ENCODE measurements around the gene C1QTNF12. TPM values are rescaled to one million over a fixed set of nuclear protein-coding genes. Genes with fewer than 3 reads are reported as not detected.
A peak's percentile ranks its signal among the peaks of the same experiment; 100 is the strongest.

Gene C1QTNF12
- total RNA-seq, 4 donors from 2014 or later: 0.79 to 3.0 (median 1.7) TPM; not detected in 1

- intact Hi-C loops (cut with DNase I): no loop called here
- peak overlapping the region in 3 of 4 donors; percentile 28 to 59 (median 48) for H3K27ac ChIP-seq
- H3K27me3 ChIP-seq: no peaks in the 10 kb centered on the region
- H3K4me3 ChIP-seq: no peak overlapping the region
- 84 to 92% methylated on average over 18 to 50 of the region's 74 CpGs for WGBS, 2 donors
- TF ChIP-seq CTCF (IDR thresholded peaks at IDR 0.05) (no peak), POLR2A (IDR thresholded peaks at IDR 0.05) (no peak)
- no peaks in the 10 kb centered on the region for H3K9me3 ChIP-seq
- H3K4me1 ChIP-seq: peaks cover 10 to 48% (median 17%) of the 10 kb centered on the region in 3 donors
- DNase-seq: no peak
- H3K36me3 ChIP-seq: peaks cover 16 to 65% (median 17%) of the 10 kb centered on the region in 3 donors
Observed at GRCh38 chr1:1216770-1217620, 29.5 kb downstream of the C1QTNF12 start.

DNA sequence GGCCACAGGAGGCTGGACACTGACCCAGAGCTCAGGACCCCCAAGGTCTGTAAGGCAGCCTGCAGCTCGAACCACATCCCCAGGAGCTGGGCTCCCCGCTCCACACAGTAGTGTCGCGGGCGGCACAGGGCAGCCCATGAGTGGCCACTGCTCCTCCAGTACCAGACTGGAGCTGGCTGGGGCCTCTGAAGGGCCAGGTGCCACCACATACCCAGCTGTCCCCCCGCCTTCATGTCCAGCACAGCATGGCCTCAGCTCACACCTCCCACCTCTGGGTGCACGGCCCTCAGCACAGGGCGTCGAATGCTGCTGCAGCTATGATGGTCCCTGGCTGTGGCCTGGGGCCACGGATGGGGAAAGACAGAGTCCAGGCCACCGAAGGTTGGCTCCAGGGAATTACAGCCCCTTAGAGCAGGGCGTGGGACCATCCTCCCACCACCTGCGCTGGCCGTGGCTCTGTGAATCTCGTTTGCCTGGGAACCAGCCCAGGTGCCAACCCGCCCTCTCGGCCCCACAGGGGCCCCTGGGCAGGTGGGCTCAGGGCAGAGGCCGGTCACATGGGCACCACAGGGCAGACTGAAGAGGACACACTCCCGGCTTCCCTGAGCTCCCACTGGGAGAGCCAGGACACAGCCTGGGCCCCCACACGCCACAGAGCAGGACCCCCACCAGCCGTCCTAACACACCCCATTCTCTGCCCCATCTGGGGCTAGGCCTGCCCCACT is 30.5 kb downstream of the C1QTNF12 start:
- no peak for DNase-seq
- Histone ChIP-seq H3K9me3 (no peaks in the 10 kb centered on the region), H3K4me1 (peaks cover 10 to 53% (median 17%) of the 10 kb centered on the region in 3 donors), H3K27ac (peak overlapping the region in 1 of 4 donors; percentile 28), H3K4me3 (no peak overlapping the region), H3K27me3 (no peaks in the 10 kb centered on the region), H3K36me3 (peaks cover 12 to 56% (median 15%) of the 10 kb centered on the region in 3 donors)
- intact Hi-C loops (cut with DNase I): no loop called here
- no peak for TF ChIP-seq CTCF (IDR thresholded peaks at IDR 0.05)
- no peak for TF ChIP-seq POLR2A (IDR thresholded peaks at IDR 0.05)
- WGBS, 2 donors: 92 to 100% methylated on average over 1 to 2 of the region's 21 CpGs

DNA sequence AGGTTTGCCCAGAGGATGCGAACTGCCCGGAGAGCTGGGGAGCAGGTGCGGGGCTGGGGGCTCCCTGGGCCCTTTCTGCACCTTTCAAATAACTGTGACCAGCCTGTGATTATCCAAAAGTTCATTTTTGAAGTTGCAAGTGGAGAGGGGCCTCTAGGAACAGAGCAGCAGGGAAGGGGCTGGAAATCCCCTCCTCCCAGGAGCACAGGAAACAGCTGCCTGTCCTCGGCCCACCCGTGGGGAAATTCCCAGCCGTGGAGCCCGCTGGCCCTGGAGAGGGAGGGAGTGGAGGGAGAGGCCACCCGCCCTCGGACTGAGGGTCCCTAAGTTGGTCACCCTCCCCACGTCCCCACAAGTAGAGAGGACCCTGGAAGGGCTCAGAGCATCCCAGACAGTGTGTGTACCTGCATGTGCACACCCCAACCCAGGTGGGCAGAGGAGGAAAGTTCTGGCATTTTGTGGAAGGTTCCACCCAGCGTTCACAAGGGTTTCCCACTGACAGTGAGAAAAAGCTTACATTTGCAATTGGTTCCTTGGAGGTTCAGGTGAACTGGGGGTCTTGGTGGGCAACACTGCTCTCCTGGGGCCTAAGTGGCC is 31.3 kb downstream of the C1QTNF12 start:
- Histone ChIP-seq H3K27ac (peak overlapping the region in 1 of 4 donors; percentile 5), H3K27me3 (peaks cover 0 to 6% (median 0%) of the 10 kb centered on the region in 4 donors), H3K36me3 (peaks cover 12 to 47% (median 15%) of the 10 kb centered on the region in 3 donors), H3K4me1 (peaks cover 10 to 53% (median 17%) of the 10 kb centered on the region in 3 donors), H3K9me3 (no peaks in the 10 kb centered on the region), H3K4me3 (no peak overlapping the region)
- TF ChIP-seq POLR2A (IDR thresholded peaks at IDR 0.05): no peak
- TF ChIP-seq CTCF (IDR thresholded peaks at IDR 0.05): no peak
- intact Hi-C loops (cut with DNase I): no loop called here
- no peak for DNase-seq
- 33 to 37% methylated on average over 6 to 9 of the region's 11 CpGs for WGBS, 2 donors

GRCh38 chr1:1213345-1214265 is 32.9 kb downstream of the C1QTNF12 start, which contains the start of gene TNFRSF4:
TNFRSF4 (minus strand) TSS chr1:1214153; CDS start chr1:1214127, 26 bp downstream.
- DNase-seq: no peak
- Histone ChIP-seq H3K27me3 (peaks cover 0 to 21% (median 0%) of the 10 kb centered on the region in 4 donors), H3K9me3 (no peaks in the 10 kb centered on the region), H3K4me1 (peaks cover 11 to 59% (median 19%) of the 10 kb centered on the region in 3 donors), H3K36me3 (peaks cover 12 to 31% (median 12%) of the 10 kb centered on the region in 3 donors), H3K4me3 (peak within 1 kb of the TSS in 3 of 4 donors; percentile 19 to 57 (median 38)), H3K27ac (peak within 1 kb of the TSS in 2 of 4 donors; percentile 47 to 68)
- intact Hi-C loops (cut with DNase I): no loop called here
- no peak for TF ChIP-seq POLR2A (IDR thresholded peaks at IDR 0.05)
- no peak for TF ChIP-seq CTCF (IDR thresholded peaks at IDR 0.05)
- WGBS, 2 donors: 40 to 45% methylated on average over 1 to 4 of the region's 56 CpGs

Measured in esophagus squamous epithelium (tissue), 5 donors.